ENCODE results near the gene MTUS2. TPM values are rescaled to one million over a fixed set of nuclear protein-coding genes. Genes with fewer than 3 reads are reported as not detected.

Gene MTUS2
- total and polyA plus RNA-seq, 10 of the 15 experiments (the other 5 are each of a cell fraction or from before 2014, with no cell fraction given) = under 0.01 to 0.05 (median 0.02) TPM; not detected in 6

DNA sequence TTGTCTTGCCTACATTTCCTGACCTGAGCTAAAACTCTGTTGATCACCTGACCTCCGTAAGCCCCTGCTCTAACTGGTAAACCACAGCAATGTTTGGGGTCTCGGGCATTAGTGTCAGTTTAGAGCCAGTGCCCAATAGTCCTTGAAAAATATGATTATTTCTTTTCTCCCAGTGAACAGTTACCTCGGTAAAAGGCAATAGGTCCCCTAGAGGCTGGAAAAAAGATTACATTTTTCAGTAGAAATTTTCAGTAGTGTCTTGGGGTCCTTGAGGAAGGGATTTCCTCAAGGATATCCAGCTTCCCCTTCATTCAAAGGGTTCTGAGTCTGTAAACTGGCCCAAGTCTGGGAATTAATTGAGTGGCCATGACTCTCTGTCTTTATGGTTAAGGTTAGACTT, 597.9 kb downstream of the MTUS2 start:
- no peaks in the 10 kb centered on the region for H3K79me2 ChIP-seq (ENCODE audit: control insufficient read depth, insufficient read depth, low read length)
- no peak overlapping the region for H3K4me2 ChIP-seq (ENCODE audit: control insufficient read depth, insufficient read depth)
- no peaks in the 10 kb centered on the region for H3K9me3 ChIP-seq (replicated peaks; ENCODE audit: control insufficient read depth, insufficient read depth, low read length)
- H3K27ac ChIP-seq (ENCODE audit: control insufficient read depth, insufficient read depth) = no peak overlapping the region
- in situ Hi-C loops (cut with MboI) (no loop called here), intact Hi-C loops (cut with micrococcal nuclease; ENCODE audit: unreplicated experiment) (no loop called here)
- DNase-seq (ENCODE audit: low read depth, low spot score) (no peak), FAIRE-seq (no peak), ATAC-seq (no peak)
- H3K36me3 ChIP-seq (ENCODE audit: control insufficient read depth in 2 of 2, insufficient read depth in 2 of 2, low read length in 1 of 2) = no peaks in the 10 kb centered on the region
- no TSS peak for BruUV-seq (replicated peaks)
- no peaks in the 10 kb centered on the region for H3K27me3 ChIP-seq (replicated peaks in 1 of 2; ENCODE audit: control insufficient read depth in 2 of 2, insufficient read depth in 2 of 2, low read length in 1 of 2)
- SMC1A ChIA-PET (ENCODE audit: uncharacterized antibody, unreplicated experiment) = no interaction called here
- H4K20me1 ChIP-seq (ENCODE audit: control insufficient read depth, insufficient read depth) = no peaks in the 10 kb centered on the region
- RAD21 ChIA-PET (ENCODE audit: unreplicated experiment) = no interaction called here
- no peak overlapping the region for H3K4me3 ChIP-seq
- CTCF ChIA-PET = no interaction called here
- H3K4me1 ChIP-seq (ENCODE audit: control insufficient read depth, insufficient read depth, low read length) = no peaks in the 10 kb centered on the region
- WGBS (ENCODE audit: insufficient coverage, insufficient replicate concordance, low lambda C conversion rate, missing lambda C conversion rate) = 0% methylated on average over 3 of the region's 3 CpGs
- no peak overlapping the region for H3K9ac ChIP-seq (ENCODE audit: control insufficient read depth, insufficient read depth, low read length)
- TF ChIP-seq ZZZ3 (IDR thresholded peaks at IDR 0.05; ENCODE audit: control insufficient read depth, insufficient read length, low read depth) (no peak), BACH1 (IDR thresholded peaks at IDR 0.05; ENCODE audit: borderline replicate concordance) (no peak), POLR2A (IDR thresholded peaks at IDR 0.05; ENCODE audit: low read depth, low read length) (no peak), LARP7 (IDR thresholded peaks at IDR 0.05) (no peak), JUND (IDR thresholded peaks at IDR 0.05; ENCODE audit: low read depth, low read length) (no peak), NFYB (IDR thresholded peaks at IDR 0.05; ENCODE audit: insufficient read depth, low read depth, low read length) (no peak)
- TF ChIP-seq, protein P1, sequence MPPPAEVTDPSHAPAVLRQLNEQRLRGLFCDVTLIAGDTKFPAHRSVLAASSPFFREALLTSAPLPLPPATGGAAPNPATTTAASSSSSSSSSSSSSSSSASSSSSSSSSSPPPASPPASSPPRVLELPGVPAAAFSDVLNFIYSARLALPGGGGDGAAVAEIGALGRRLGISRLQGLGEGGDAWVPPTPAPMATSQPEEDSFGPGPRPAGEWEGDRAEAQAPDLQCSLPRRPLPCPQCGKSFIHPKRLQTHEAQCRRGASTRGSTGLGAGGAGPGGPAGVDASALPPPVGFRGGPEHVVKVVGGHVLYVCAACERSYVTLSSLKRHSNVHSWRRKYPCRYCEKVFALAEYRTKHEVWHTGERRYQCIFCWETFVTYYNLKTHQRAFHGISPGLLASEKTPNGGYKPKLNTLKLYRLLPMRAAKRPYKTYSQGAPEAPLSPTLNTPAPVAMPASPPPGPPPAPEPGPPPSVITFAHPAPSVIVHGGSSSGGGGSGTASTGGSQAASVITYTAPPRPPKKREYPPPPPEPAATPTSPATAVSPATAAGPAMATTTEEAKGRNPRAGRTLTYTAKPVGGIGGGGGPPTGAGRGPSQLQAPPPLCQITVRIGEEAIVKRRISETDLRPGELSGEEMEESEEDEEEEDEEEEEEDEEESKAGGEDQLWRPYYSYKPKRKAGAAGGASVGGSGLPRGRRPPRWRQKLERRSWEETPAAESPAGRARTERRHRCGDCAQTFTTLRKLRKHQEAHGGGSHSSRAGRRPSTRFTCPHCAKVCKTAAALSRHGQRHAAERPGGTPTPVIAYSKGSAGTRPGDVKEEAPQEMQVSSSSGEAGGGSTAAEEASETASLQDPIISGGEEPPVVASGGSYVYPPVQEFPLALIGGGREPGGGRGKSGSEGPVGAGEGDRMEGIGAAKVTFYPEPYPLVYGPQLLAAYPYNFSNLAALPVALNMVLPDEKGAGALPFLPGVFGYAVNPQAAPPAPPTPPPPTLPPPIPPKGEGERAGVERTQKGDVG (CRISPR knock-in tag; IDR thresholded peaks at IDR 0.05) = no peak
- TF ChIP-seq, protein P2, sequence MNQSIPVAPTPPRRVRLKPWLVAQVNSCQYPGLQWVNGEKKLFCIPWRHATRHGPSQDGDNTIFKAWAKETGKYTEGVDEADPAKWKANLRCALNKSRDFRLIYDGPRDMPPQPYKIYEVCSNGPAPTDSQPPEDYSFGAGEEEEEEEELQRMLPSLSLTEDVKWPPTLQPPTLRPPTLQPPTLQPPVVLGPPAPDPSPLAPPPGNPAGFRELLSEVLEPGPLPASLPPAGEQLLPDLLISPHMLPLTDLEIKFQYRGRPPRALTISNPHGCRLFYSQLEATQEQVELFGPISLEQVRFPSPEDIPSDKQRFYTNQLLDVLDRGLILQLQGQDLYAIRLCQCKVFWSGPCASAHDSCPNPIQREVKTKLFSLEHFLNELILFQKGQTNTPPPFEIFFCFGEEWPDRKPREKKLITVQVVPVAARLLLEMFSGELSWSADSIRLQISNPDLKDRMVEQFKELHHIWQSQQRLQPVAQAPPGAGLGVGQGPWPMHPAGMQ (IDR thresholded peaks at IDR 0.05; ENCODE audit: borderline replicate concordance) = no peak
- TF ChIP-seq, protein P3, sequence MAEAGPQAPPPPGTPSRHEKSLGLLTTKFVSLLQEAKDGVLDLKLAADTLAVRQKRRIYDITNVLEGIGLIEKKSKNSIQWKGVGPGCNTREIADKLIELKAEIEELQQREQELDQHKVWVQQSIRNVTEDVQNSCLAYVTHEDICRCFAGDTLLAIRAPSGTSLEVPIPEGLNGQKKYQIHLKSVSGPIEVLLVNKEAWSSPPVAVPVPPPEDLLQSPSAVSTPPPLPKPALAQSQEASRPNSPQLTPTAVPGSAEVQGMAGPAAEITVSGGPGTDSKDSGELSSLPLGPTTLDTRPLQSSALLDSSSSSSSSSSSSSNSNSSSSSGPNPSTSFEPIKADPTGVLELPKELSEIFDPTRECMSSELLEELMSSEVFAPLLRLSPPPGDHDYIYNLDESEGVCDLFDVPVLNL (IDR thresholded peaks at IDR 0.05; ENCODE audit: low read depth, low read length) = no peak
- TF ChIP-seq, protein P4, sequence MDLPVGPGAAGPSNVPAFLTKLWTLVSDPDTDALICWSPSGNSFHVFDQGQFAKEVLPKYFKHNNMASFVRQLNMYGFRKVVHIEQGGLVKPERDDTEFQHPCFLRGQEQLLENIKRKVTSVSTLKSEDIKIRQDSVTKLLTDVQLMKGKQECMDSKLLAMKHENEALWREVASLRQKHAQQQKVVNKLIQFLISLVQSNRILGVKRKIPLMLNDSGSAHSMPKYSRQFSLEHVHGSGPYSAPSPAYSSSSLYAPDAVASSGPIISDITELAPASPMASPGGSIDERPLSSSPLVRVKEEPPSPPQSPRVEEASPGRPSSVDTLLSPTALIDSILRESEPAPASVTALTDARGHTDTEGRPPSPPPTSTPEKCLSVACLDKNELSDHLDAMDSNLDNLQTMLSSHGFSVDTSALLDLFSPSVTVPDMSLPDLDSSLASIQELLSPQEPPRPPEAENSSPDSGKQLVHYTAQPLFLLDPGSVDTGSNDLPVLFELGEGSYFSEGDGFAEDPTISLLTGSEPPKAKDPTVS (IDR thresholded peaks at IDR 0.05; ENCODE audit: low read depth, low read length) = no peak
- TF ChIP-seq, protein P5, sequence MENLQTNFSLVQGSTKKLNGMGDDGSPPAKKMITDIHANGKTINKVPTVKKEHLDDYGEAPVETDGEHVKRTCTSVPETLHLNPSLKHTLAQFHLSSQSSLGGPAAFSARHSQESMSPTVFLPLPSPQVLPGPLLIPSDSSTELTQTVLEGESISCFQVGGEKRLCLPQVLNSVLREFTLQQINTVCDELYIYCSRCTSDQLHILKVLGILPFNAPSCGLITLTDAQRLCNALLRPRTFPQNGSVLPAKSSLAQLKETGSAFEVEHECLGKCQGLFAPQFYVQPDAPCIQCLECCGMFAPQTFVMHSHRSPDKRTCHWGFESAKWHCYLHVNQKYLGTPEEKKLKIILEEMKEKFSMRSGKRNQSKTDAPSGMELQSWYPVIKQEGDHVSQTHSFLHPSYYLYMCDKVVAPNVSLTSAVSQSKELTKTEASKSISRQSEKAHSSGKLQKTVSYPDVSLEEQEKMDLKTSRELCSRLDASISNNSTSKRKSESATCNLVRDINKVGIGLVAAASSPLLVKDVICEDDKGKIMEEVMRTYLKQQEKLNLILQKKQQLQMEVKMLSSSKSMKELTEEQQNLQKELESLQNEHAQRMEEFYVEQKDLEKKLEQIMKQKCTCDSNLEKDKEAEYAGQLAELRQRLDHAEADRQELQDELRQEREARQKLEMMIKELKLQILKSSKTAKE (IDR thresholded peaks at IDR 0.05; ENCODE audit: low read depth, poor library complexity, severe bottlenecking) = no peak
- POLR2A ChIA-PET = no interaction called here
- no peak overlapping the region for H2AFZ ChIP-seq (ENCODE audit: control insufficient read depth, low read depth, low read length)
